Epithelial cell of umbilical artery (primary cell): ENCODE measurements around the gene ZNF772. TPM values are rescaled to one million over a fixed set of nuclear protein-coding genes. Genes with fewer than 3 reads are reported as not detected.

Source experiments
- total RNA-seq: library from RNA; depleted of rRNA; stranded (reverse); fragments of >200 nt; gene quantifications from 2 replicates; pipeline ENCODE4 v1.2.3, GENCODE V29; 2014

The ZNF772 gene
- 8.8 and 13.1 TPM in 2 replicates for total RNA-seq

DNA sequence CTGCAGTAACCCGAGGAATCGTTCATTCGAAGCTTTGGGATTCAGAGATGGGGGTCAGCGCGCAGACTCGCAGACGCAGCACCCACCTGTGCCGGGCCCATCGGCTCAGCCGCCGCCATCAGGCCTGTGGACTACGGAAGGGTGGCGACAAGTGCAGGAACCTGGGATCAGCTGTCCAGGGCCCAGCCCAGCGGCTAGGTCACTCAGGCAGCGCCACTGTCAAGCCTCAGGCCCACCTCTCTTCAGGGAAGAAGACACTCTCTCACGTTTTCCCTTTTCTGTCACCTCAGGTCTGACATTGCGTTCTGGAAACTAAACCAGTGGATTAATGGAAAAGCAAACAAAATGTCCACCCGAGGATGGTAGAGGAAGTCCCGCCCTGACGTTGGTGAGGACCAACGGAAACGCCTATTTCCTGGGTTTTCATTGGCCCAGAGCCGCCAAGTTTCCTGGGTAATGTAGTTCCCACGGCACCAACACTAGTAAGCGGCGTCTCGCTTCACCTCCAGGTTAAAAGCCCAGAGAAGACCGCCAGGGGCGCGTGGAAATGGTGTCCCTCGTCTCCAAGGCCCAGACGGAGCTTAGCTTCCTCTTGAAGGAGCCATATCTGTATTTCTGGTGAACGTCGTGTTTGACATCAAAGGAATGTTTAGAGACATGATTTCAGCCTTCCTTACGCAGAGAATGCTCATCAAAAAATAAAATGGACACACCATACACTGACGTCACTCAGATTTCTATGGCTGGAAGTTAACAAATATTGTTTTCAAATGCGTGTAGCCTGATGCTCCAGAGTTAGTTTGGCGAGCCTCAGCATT, at the start of gene ZNF772:
Gene ZNF772, minus strand, starts transcription at position 376 of the 818 bp plus-strand sequence. Its CDS starts 257 bp downstream, at position 119.

DNA sequence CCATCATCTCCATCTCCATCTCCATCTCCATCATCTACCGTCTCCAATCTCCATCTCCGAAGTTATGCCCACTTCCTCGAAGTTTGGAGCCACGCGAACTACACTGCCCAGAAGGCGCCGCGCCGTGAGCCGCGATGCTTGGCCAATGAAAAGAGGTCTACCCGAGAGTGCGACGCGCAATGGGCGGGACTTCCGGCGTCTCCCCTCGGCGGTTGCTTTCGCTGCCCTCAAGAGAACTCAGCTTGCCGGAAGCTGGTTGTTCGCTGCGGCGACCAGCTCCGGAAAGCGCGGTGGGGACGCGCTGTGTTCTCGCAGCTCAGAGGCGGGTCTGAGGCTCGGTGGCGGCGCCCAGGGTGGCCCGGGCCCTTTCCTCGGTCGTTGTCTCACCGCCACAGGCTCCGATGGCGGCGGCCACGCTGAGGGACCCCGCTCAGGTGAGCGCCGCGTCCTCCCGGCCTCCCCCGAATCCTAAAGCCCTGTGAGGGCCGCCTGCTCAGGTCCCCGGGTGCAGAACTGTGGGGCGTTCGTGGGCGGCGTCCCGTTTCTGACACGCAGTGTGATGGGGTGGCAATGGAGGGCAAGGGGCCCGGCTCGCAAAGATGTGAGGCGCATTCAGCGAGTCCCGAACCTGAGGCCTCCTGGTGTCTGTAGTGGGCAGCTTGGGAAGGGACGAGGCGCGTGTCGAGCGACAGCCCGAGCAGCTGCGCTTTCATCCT, 22.5 kb upstream of the ZNF772 start, which contains the start of gene ZNF773:
Gene ZNF773, plus strand, starts transcription at position 259 of the 716 bp plus-strand sequence. Its CDS starts 143 bp downstream, at position 402.

DNA sequence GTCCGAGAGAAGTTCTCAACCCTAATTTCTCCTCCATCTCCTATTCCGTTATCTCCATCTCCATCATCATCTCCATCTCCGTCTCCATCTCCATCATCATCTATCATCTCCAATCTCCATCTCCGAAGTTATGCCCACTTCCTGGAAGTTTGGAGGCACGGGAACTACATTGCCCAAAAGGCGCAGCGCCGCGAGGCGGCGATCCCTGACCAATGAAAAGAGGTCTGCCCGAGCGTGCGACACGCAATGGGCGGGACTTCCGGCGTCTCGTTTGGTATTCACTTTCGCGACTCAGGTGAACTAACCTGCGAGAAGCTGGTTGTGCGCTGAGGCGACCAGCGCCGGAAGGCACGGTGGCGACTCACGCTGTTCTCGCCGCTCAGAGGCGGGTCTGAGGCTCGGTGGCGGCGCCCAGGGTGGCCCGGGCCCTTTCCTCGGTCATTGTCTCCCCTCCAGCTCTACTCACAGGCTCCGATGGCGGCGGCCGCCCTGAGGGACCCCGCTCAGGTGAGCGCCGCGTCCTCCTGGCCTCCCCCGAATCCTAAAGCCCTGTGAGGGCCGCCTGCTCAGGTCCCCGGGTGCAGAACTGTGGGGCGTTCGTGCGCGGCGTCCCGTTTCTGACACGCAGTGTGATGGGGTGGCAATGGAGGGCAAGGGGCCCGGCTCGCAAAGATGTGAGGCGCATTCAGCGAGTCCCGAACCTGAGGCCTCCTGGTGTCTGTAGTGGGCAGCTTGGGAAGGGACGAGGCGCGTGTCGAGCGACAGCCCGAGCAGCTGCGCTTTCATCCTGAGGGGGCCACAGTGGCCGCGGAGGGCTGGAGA, 10.3 kb upstream of the ZNF772 start, which contains the start of gene ZNF419:
Gene ZNF419, plus strand, starts transcription at position 274 of the 822 bp plus-strand sequence. Its CDS starts 201 bp downstream, at position 475.

DNA sequence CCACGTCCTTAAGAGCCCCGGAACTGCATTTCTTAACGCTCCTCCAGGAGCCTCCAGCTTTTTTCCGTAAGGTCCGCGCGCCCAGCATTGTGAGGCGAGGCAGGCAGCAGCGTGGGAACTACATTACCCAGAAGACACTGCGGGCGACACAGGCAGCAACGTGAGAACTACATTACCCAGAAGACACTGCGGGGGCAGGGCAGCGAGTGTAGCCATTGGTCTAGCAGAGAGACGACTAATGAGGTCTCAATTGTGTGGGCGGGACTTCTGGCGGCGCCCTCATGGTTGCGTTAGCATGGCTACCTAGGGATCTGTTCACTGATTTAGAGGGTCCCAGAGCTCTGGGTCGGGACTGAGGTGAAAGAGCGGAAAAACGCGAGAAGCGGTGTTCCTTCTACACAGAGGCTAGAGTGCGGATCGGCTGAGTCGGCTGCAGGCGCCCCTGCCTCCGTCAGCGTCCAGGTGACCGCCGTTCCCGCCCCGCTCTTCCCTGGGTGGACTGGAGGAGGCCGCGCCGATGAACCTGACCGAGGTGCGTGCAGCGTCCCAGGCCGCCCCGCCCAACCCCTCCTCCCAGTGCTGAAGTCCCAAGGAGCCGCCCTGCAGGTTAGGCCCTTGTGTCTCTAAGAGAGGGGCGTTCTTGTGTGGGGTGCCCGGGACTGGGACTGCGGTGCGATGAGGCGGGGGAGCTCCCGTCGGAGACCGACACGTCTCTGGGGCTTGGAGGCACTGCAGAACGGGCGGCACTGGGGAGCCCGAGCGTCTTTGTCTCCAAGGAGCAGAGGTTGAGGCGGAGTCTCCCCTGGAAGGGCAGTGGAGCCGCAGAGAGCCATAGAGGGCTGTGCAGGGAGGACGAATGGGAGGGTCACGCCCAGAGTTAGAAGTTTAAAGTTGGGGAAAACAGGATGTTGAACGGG, 42.0 kb downstream of the ZNF772 start, which contains the start of gene ZNF749:
Gene ZNF749, plus strand, starts transcription at position 264 of the 917 bp plus-strand sequence. Its CDS starts 254 bp downstream, at position 518.

Other genes with a start within 250 kb of the ZNF772 start
- gene AURKC, start 246.5 kb downstream of the ZNF772 start, total RNA-seq: 0.61 and 0.65 TPM in 2 replicates
- 18.5 and 22.3 TPM in 2 replicates for gene ZNF805, start 236.9 kb downstream of the ZNF772 start, total RNA-seq
- gene ZNF460, start 197.1 kb downstream of the ZNF772 start, total RNA-seq: 40.9 and 45.5 TPM in 2 replicates
- gene ZNF543, start 157.1 kb downstream of the ZNF772 start, total RNA-seq: 7.8 and 8.5 TPM in 2 replicates
- 7.4 and 7.8 TPM in 2 replicates for gene ZNF304, start 126.3 kb downstream of the ZNF772 start, total RNA-seq
- gene TRAPPC2B, start 114.0 kb downstream of the ZNF772 start, total RNA-seq: 7.4 and 14.0 TPM in 2 replicates
- gene ZNF547, start 114.0 kb downstream of the ZNF772 start, total RNA-seq: 1.6 and 2.1 TPM in 2 replicates
- gene ZNF548, start 87.7 kb downstream of the ZNF772 start, total RNA-seq: 9.7 and 15.6 TPM in 2 replicates
- 8.2 and 11.0 TPM in 2 replicates for gene ZNF17, start 66.4 kb downstream of the ZNF772 start, total RNA-seq
- gene ZNF749, start 42.2 kb downstream of the ZNF772 start, total RNA-seq: 7.8 and 13.8 TPM in 2 replicates
- 0.30 and 0.32 TPM in 2 replicates for gene VN1R1, start 20.4 kb downstream of the ZNF772 start, total RNA-seq
- 7.3 and 8.8 TPM in 2 replicates for gene ZNF419, start 10.2 kb upstream of the ZNF772 start, total RNA-seq
- 7.5 and 8.1 TPM in 2 replicates for gene ZNF773, start 22.4 kb upstream of the ZNF772 start, total RNA-seq
- 3.5 and 5.2 TPM in 2 replicates for gene ZNF549, start 49.8 kb upstream of the ZNF772 start, total RNA-seq
- gene ZNF550, start 82.3 kb upstream of the ZNF772 start, total RNA-seq: 2.9 and 5.8 TPM in 2 replicates
- gene ZNF416, start 101.3 kb upstream of the ZNF772 start, total RNA-seq: 3.9 and 4.3 TPM in 2 replicates
- 1.6 and 2.9 TPM in 2 replicates for gene ZIK1, start 106.6 kb upstream of the ZNF772 start, total RNA-seq
- gene ZNF530, start 122.3 kb upstream of the ZNF772 start, total RNA-seq: 1.4 and 7.1 TPM in 2 replicates
- gene ZNF134, start 136.7 kb upstream of the ZNF772 start, total RNA-seq: 14.9 and 18.5 TPM in 2 replicates
- gene ZNF211, start 155.6 kb upstream of the ZNF772 start, total RNA-seq: 5.8 and 9.3 TPM in 2 replicates
- not detected in 2 replicates for gene ZSCAN4, start 191.4 kb upstream of the ZNF772 start, total RNA-seq
- 7.4 and 9.4 TPM in 2 replicates for gene ZNF551, start 204.4 kb upstream of the ZNF772 start, total RNA-seq
- 0.32 and 1.5 TPM in 2 replicates for gene ZNF154, start 231.6 kb upstream of the ZNF772 start, total RNA-seq